Subcutaneous abdominal adipose tissue (tissue), 5 donors: ENCODE results near the gene ABCB9.

Experiments
- H3K27ac ChIP-seq: one replicate; pipeline ENCODE4 v1.7.0; 2013; ENCODE audit warnings: low read depth, mild to moderate bottlenecking, inconsistent platforms, low read length, moderate library complexity
- H3K27me3 ChIP-seq, 5 donors: one replicate each; pipeline ENCODE4 v1.7.0; 2013; ENCODE audit warnings: low read length in 5 of 5, inconsistent platforms in 1 of 5; ENCODE audit not compliant: control insufficient read depth in 5 of 5, insufficient read depth in 4 of 5
- H3K36me3 ChIP-seq, 5 donors: one replicate each; pipeline ENCODE4 v1.7.0; 2013; ENCODE audit warnings: low read length in 5 of 5; ENCODE audit not compliant: control insufficient read depth in 5 of 5, insufficient read depth in 5 of 5
- H3K4me1 ChIP-seq, 5 donors: one replicate each; pipeline ENCODE4 v1.7.0; 2013; ENCODE audit warnings: low read length in 5 of 5, mild to moderate bottlenecking in 3 of 5, moderate library complexity in 1 of 5; ENCODE audit not compliant: control insufficient read depth in 5 of 5, insufficient read depth in 5 of 5
- H3K4me3 ChIP-seq, 5 donors: one replicate each; pipeline ENCODE4 v1.7.0; 2013; ENCODE audit warnings: low read length in 5 of 5, low read depth in 1 of 5
- H3K9ac ChIP-seq, 5 donors: one replicate each; pipeline ENCODE4 v1.7.0; 2013; ENCODE audit warnings: low read length in 5 of 5, mild to moderate bottlenecking in 4 of 5, moderate library complexity in 3 of 5
- H3K9me3 ChIP-seq, 5 donors: one replicate each; pipeline ENCODE4 v1.7.0; 2013; ENCODE audit warnings: low read length in 5 of 5; ENCODE audit not compliant: control insufficient read depth in 5 of 5
- donor health status: healthy.
- donor health status: healthy.
- donor health status: healthy.
- donor health status: healthy.
- donor health status: healthy.

Gene ABCB9

DNA sequence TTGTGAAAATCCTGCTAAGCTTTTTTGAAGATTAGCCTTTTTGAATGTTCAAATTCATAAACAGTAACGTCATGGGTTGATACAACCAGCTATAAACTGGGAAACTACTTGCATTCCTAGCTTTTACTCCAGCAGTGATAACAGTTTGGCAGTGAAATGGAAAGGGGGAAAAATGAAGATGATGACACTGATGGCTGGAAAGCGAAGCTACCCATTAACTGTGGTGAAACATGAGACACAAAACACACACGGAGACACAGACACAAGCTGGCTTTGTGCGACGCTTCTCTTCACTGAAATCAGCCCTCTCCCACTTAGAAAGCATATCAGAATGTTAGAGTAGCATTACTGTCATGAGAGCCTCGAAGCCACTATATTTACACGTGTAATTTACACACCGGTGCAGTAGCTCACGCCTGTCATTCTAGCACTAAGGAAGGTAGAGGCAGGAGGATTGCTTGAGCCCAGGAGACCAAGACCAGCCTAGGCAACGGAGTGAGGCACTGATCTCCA lies 86.1 kb downstream of the ABCB9 start:
- Histone ChIP-seq H3K9ac (no peak overlapping the region), H3K27ac (no peak overlapping the region), H3K27me3 (no peaks in the 10 kb centered on the region), H3K9me3 (no peaks in the 10 kb centered on the region), H3K4me3 (no peak overlapping the region), H3K36me3 (peaks cover 0 to 3% (median 0%) of the 10 kb centered on the region in 5 donors), H3K4me1 (peaks cover 0 to 71% (median 22%) of the 10 kb centered on the region in 5 donors)
